Lower lobe of right lung (tissue), 2 donors: ENCODE measurements around the gene PIRT. TPM values are rescaled to one million over a fixed set of nuclear protein-coding genes. Genes with fewer than 3 reads are reported as not detected.

Experiments used
- ATAC-seq, 2 donors: fragments of 200-7000 bp; cut with Tn5 transposase; one replicate each; pipeline ENCODE4 v1.9.1; 2020 to 2022; ENCODE audit warnings: mild to moderate bottlenecking in 2 of 2, moderate library complexity in 2 of 2
- DNase-seq: peaks from one replicate; pipeline ENCODE4 v3.0.0-alpha.2; 2020
- H3K27ac ChIP-seq: fragments of 200-600 bp; one replicate; pipeline ENCODE4 v1.8.0; 2022
- H3K27me3 ChIP-seq: fragments of 200-600 bp; one replicate; pipeline ENCODE4 v1.8.0; 2022; ENCODE audit warnings: low read depth
- H3K36me3 ChIP-seq: fragments of 200-600 bp; one replicate; pipeline ENCODE4 v1.8.0; 2022; ENCODE audit warnings: mild to moderate bottlenecking
- H3K4me1 ChIP-seq: fragments of 200-600 bp; one replicate; pipeline ENCODE4 v1.8.0; 2022
- H3K4me3 ChIP-seq: fragments of 200-600 bp; one replicate; pipeline ENCODE4 v1.8.0; 2022; ENCODE audit warnings: mild to moderate bottlenecking
- H3K9me3 ChIP-seq: fragments of 200-600 bp; one replicate; pipeline ENCODE4 v1.8.0; 2022
- CTCF ChIP-seq: fragments of 200-600 bp; IDR thresholded peaks from one replicate; pipeline ENCODE4 v1.8.0; 2022; ENCODE audit warnings: antibody characterized with exemption, mild to moderate bottlenecking
- intact Hi-C: fragments of 100-400 bp; cut with DNase I; formaldehyde crosslinking; loops from one replicate; pipeline ENCODE4 v1.11.0; 2022
- total RNA-seq: library from RNA; stranded (reverse); fragmentation: NEBNext Ultra II Directional; extraction: Animal tissue kit (Norgen Biotek cat#: 25700); gene quantifications from one replicate; pipeline ENCODE4 v1.2.1, GENCODE V29; 2021
- donor health status: DM: no; HTN: yes; CAD: no; lungs with severe emphysema.

The PIRT gene
- total RNA-seq, 1 donor from 2014 or later = not detected

GRCh38 chr17:10836966-10837590 lies 809 bp downstream of the PIRT start:
- Histone ChIP-seq H3K27me3 (peaks cover 7% of the 10 kb centered on the region), H3K27ac (no peak overlapping the region), H3K36me3 (no peaks in the 10 kb centered on the region), H3K4me1 (no peaks in the 10 kb centered on the region), H3K4me3 (no peak overlapping the region), H3K9me3 (no peaks in the 10 kb centered on the region)
- no peak for TF ChIP-seq CTCF
- intact Hi-C loops = no loop called here
- no peak for ATAC-seq
- no peak for DNase-seq

GRCh38 chr17:10836145-10836544 lies 1.7 kb downstream of the PIRT start:
- Histone ChIP-seq H3K36me3 (no peaks in the 10 kb centered on the region), H3K27ac (no peak overlapping the region), H3K4me3 (no peak overlapping the region), H3K27me3 (peaks cover 7% of the 10 kb centered on the region), H3K9me3 (no peaks in the 10 kb centered on the region), H3K4me1 (no peaks in the 10 kb centered on the region)
- DNase-seq = no peak
- no peak for TF ChIP-seq CTCF
- no peak for ATAC-seq
- intact Hi-C loops = no loop called here

- Histone ChIP-seq H3K4me1 (no peaks in the 10 kb centered on the region), H3K27me3 (no peaks in the 10 kb centered on the region), H3K4me3 (no peak overlapping the region), H3K27ac (no peak overlapping the region), H3K9me3 (no peaks in the 10 kb centered on the region), H3K36me3 (no peaks in the 10 kb centered on the region)
- DNase-seq (no peak), ATAC-seq (no peak)
- intact Hi-C loops = no loop called here
- no peak for TF ChIP-seq CTCF
These were observed 6.2 kb downstream of the PIRT start for GRCh38 chr17:10831696-10832095.

GRCh38 chr17:10827898-10828552 lies 9.9 kb downstream of the PIRT start:
- no peaks in the 10 kb centered on the region for H3K9me3 ChIP-seq
- no peaks in the 10 kb centered on the region for H3K27me3 ChIP-seq
- no peak overlapping the region for H3K4me3 ChIP-seq
- TF ChIP-seq CTCF = no peak
- no peak for ATAC-seq
- intact Hi-C loops = no loop called here
- H3K27ac ChIP-seq = no peak overlapping the region
- H3K4me1 ChIP-seq = no peaks in the 10 kb centered on the region
- DNase-seq = no peak
- no peaks in the 10 kb centered on the region for H3K36me3 ChIP-seq

- intact Hi-C loops = no loop called here
- Histone ChIP-seq H3K27ac (no peak overlapping the region), H3K27me3 (no peaks in the 10 kb centered on the region), H3K4me3 (no peak overlapping the region), H3K9me3 (no peaks in the 10 kb centered on the region), H3K4me1 (no peaks in the 10 kb centered on the region), H3K36me3 (no peaks in the 10 kb centered on the region)
- DNase-seq (no peak), ATAC-seq (no peak)
- no peak for TF ChIP-seq CTCF
These were observed 13.0 kb downstream of the PIRT start for GRCh38 chr17:10824874-10825273.
